IMR-90 (cell line): ENCODE results near the gene MYO3B. TPM values are rescaled to one million over a fixed set of nuclear protein-coding genes. Genes with fewer than 3 reads are reported as not detected.

Experiments
- ATAC-seq: fragments of 200-7000 bp; cut with Tn5 transposase; 2 replicates; pipeline ENCODE4 v1.9.1; 2020; ENCODE audit warnings: low read depth, mild to moderate bottlenecking, moderate library complexity
- BruUV-seq: library from RNA; stranded (reverse); fragments of 400-500 nt; replicated peaks from 2 replicates; lab custom pipeline; 2021; lab: Mats Ljungman, UMichigan
- CTCF ChIA-PET: fragments of 300-600 bp; formaldehyde crosslinking; extraction: SDS; loops from one replicate; lab custom pipeline; 2021; ENCODE audit warnings: antibody characterized with exemption; lab: Yijun Ruan, JAX
- POLR2A ChIA-PET: fragments of 300-600 bp; sonication (Branson Sonifier 250); formaldehyde crosslinking; loops from one replicate; lab custom pipeline; 2022; ENCODE audit warnings: antibody characterized with exemption; ENCODE audit not compliant: unreplicated experiment; lab: Charles Lee
- DNase-seq: peaks from one replicate; pipeline ENCODE4 v3.0.0; 2013
- H2AFZ ChIP-seq: replicated peaks from 2 replicates; pipeline ENCODE3; 2013; ENCODE audit warnings: low read length, mild to moderate bottlenecking; ENCODE audit not compliant: poor library complexity
- H2AK5ac ChIP-seq: 2 replicates; pipeline ENCODE4 v1.6.1; 2013; ENCODE audit warnings: low read depth, low read length, inconsistent platforms
- H2AK9ac ChIP-seq: replicated peaks from 2 replicates; pipeline ENCODE3; 2013; ENCODE audit warnings: mild to moderate bottlenecking, low read depth, low read length, moderate library complexity; ENCODE audit not compliant: poor library complexity
- H2BK120ac ChIP-seq: 2 replicates; pipeline ENCODE4 v1.6.1; 2013; ENCODE audit warnings: low read depth, low read length, inconsistent platforms
- H2BK15ac ChIP-seq: 3 replicates; pipeline ENCODE4 v1.6.1; 2013; ENCODE audit warnings: low read depth, low read length, inconsistent platforms
- H2BK20ac ChIP-seq: 2 replicates; pipeline ENCODE4 v1.6.1; 2013; ENCODE audit warnings: low read depth, mild to moderate bottlenecking, inconsistent platforms, low read length, moderate library complexity
- H2BK5ac ChIP-seq: 2 replicates; pipeline ENCODE4 v1.6.1; 2013; ENCODE audit warnings: mild to moderate bottlenecking, low read depth, low read length, inconsistent platforms; ENCODE audit not compliant: poor library complexity, severe bottlenecking
- H3K14ac ChIP-seq: replicated peaks from 2 replicates; pipeline ENCODE4 v1.6.1; 2013; ENCODE audit warnings: low read depth, low read length, inconsistent platforms
- H3K18ac ChIP-seq: 2 replicates; pipeline ENCODE4 v1.6.1; 2013; ENCODE audit warnings: low read depth, low read length, control low read depth
- H3K23ac ChIP-seq: 2 replicates; pipeline ENCODE4 v1.6.1; 2013; ENCODE audit warnings: low read depth, low read length, inconsistent platforms
- H3K27ac ChIP-seq: 2 replicates; pipeline ENCODE4 v1.5.1; 2013; ENCODE audit warnings: mild to moderate bottlenecking, control low read depth, low read length; ENCODE audit not compliant: insufficient read depth
- H3K27me3 ChIP-seq: 2 replicates; pipeline ENCODE4 v1.6.1; 2013; ENCODE audit warnings: low read length; ENCODE audit not compliant: control insufficient read depth, insufficient read depth
- H3K36me3 ChIP-seq: 2 replicates; pipeline ENCODE4 v1.6.1; 2013; ENCODE audit warnings: low read length, mixed read lengths; ENCODE audit not compliant: control insufficient read depth, insufficient read depth
- H3K4ac ChIP-seq: 2 replicates; pipeline ENCODE4 v1.6.1; 2013; ENCODE audit warnings: low read depth, low read length, inconsistent platforms
- H3K4me1 ChIP-seq: 2 replicates; pipeline ENCODE4 v1.6.1; 2013; ENCODE audit warnings: low read length, mixed read lengths; ENCODE audit not compliant: control insufficient read depth, insufficient read depth
- H3K4me2 ChIP-seq: 2 replicates; pipeline ENCODE4 v1.6.1; 2013; ENCODE audit warnings: low read depth, mild to moderate bottlenecking, control low read depth, low read length, moderate library complexity
- H3K4me3 ChIP-seq: 2 replicates; pipeline ENCODE4 v1.5.1; 2013; ENCODE audit warnings: low read depth, mild to moderate bottlenecking, control low read depth, low read length, moderate library complexity; ENCODE audit not compliant: insufficient read depth
- H3K56ac ChIP-seq: 2 replicates; pipeline ENCODE4 v1.6.1; 2013; ENCODE audit warnings: low read length, inconsistent platforms; ENCODE audit not compliant: insufficient read depth; ENCODE audit errors: extremely low read depth
- H3K79me1 ChIP-seq, 2 experiments: 2 replicates each; pipeline ENCODE4 v1.6.1; 2013; ENCODE audit warnings: low read length in 2 of 2, inconsistent platforms in 1 of 2, low read depth in 1 of 2
- H3K9ac ChIP-seq: 2 replicates; pipeline ENCODE4 v1.6.1; 2013; ENCODE audit warnings: low read depth, low read length, control low read depth
- H3K9me1 ChIP-seq: 2 replicates; pipeline ENCODE4 v1.6.1; 2013; ENCODE audit warnings: low read length, inconsistent platforms; ENCODE audit not compliant: insufficient read depth
- H3K9me3 ChIP-seq: 2 replicates; pipeline ENCODE4 v1.6.1; 2013; ENCODE audit warnings: low read length; ENCODE audit not compliant: control insufficient read depth, insufficient read depth
- H4K20me1 ChIP-seq: 2 replicates; pipeline ENCODE4 v1.6.1; 2013; ENCODE audit warnings: low read length, inconsistent platforms; ENCODE audit not compliant: insufficient read depth
- H4K5ac ChIP-seq: 2 replicates; pipeline ENCODE4 v1.6.1; 2013; ENCODE audit warnings: mild to moderate bottlenecking, low read depth, low read length, control low read depth
- H4K8ac ChIP-seq, 2 experiments: 2 replicates each; pipeline ENCODE4 v1.6.1; 2013; ENCODE audit warnings: low read depth in 2 of 2, low read length in 2 of 2, control low read depth in 1 of 2, inconsistent platforms in 1 of 2
- H4K91ac ChIP-seq: 2 replicates; pipeline ENCODE4 v1.6.1; 2013; ENCODE audit warnings: low read depth, low read length, inconsistent platforms; ENCODE audit not compliant: insufficient read depth
- BHLHE40 ChIP-seq: fragments of 150-350 bp; IDR thresholded peaks from 2 replicates; pipeline ENCODE4 v1.6.1; 2016; ENCODE audit warnings: mild to moderate bottlenecking, low read depth, low read length
- CEBPB ChIP-seq: IDR thresholded peaks from 2 replicates; pipeline ENCODE4 v1.6.1; 2012; ENCODE audit warnings: low read depth, low read length, improper control_type of control experiment
- CHD1 ChIP-seq: IDR thresholded peaks from 2 replicates; pipeline ENCODE4 v1.6.1; 2012; ENCODE audit warnings: low read depth, low read length, improper control_type of control experiment
- CTCF ChIP-seq: conservative IDR thresholded peaks from 2 replicates; pipeline ENCODE4 v1.5.1; 2012; ENCODE audit warnings: mild to moderate bottlenecking, low read depth, low read length, improper control_type of control experiment
- ELK1 ChIP-seq: fragments of 150-350 bp; IDR thresholded peaks from 2 replicates; pipeline ENCODE4 v1.6.1; 2016; ENCODE audit warnings: low read depth, mild to moderate bottlenecking, low read length, moderate library complexity, borderline replicate concordance
- FOS ChIP-seq: fragments of 150-350 bp; IDR thresholded peaks from 2 replicates; pipeline ENCODE4 v1.6.1; 2016; ENCODE audit warnings: low read depth, low read length
- MAFK ChIP-seq: IDR thresholded peaks from 2 replicates; pipeline ENCODE4 v1.6.1; 2012; ENCODE audit warnings: low read depth, low read length, improper control_type of control experiment
- MAZ ChIP-seq: IDR thresholded peaks from 2 replicates; pipeline ENCODE4 v1.6.1; 2012; ENCODE audit warnings: low read depth, mild to moderate bottlenecking, low read length, improper control_type of control experiment, moderate library complexity, borderline replicate concordance
- MXI1 ChIP-seq: IDR thresholded peaks from 2 replicates; pipeline ENCODE4 v1.6.1; 2012; ENCODE audit warnings: low read depth, mild to moderate bottlenecking, low read length, moderate library complexity, borderline replicate concordance
- NFE2L2 ChIP-seq: fragments of 150-350 bp; IDR thresholded peaks from 2 replicates; pipeline ENCODE4 v1.6.1; 2016; ENCODE audit warnings: low read depth, mild to moderate bottlenecking, low read length
- POLR2A ChIP-seq: IDR thresholded peaks from 2 replicates; pipeline ENCODE4 v1.6.1; 2012; ENCODE audit warnings: mild to moderate bottlenecking, low read depth, low read length
- RAD21 ChIP-seq: IDR thresholded peaks from 2 replicates; pipeline ENCODE4 v1.6.1; 2012; ENCODE audit warnings: low read length, improper control_type of control experiment
- RCOR1 ChIP-seq: IDR thresholded peaks from 2 replicates; pipeline ENCODE4 v1.6.1; 2012; ENCODE audit warnings: mild to moderate bottlenecking, low read length, improper control_type of control experiment; ENCODE audit not compliant: insufficient replicate concordance
- RFX5 ChIP-seq: IDR thresholded peaks from 2 replicates; pipeline ENCODE4 v1.8.0; 2012; ENCODE audit warnings: low read depth, mild to moderate bottlenecking, low read length, moderate library complexity
- SMC3 ChIP-seq: fragments of 150-350 bp; IDR thresholded peaks from 2 replicates; pipeline ENCODE4 v1.6.1; 2016; ENCODE audit warnings: low read depth, mild to moderate bottlenecking, antibody characterized with exemption, low read length, moderate library complexity
- USF2 ChIP-seq: fragments of 150-350 bp; IDR thresholded peaks from 2 replicates; pipeline ENCODE4 v1.6.1; 2017; ENCODE audit warnings: mild to moderate bottlenecking, antibody characterized with exemption, low read length, low read depth
- WGBS, 2 experiments: methylation state at CpG; one replicate each; pipeline versions ENCODE4 v1.1.5 to v1.1.7; 2013; ENCODE audit warnings: missing lambda C conversion rate in 2 of 2; ENCODE audit not compliant: insufficient read length in 1 of 2; ENCODE audit errors: extremely low coverage in 2 of 2; 5-methylcytosine and 5-hydroxymethylcytosine counted together
- dilution Hi-C: fragments of 300-500 bp; cut with HindIII; formaldehyde crosslinking; loops from one replicate; pipeline ENCODE4 v1.14.3; 2018; ENCODE audit warnings: low sequenced_read_pairs; ENCODE audit not compliant: unreplicated experiment
- in situ Hi-C: fragments of 300-500 bp; cut with MboI; formaldehyde crosslinking; loops from 3 replicates; pipeline ENCODE4 v1.14.3; 2019; ENCODE audit warnings: low sequenced_read_pairs, inconsistent platforms, mixed read lengths
- intact Hi-C: fragments of 100-400 bp; cut with micrococcal nuclease; formaldehyde crosslinking; loops from 2 replicates; pipeline ENCODE4 v1.10.0; 2022
- polyA plus RNA-seq, 3 experiments: library from polyadenylated mRNA; depleted of rRNA; stranded (reverse); fragments of >200 nt; gene quantifications; 2 replicates each; pipeline ENCODE4 v1.2.3, GENCODE V29; 2012; ENCODE audit warnings: low replicate concordance in 1 of 3
- total RNA-seq: library from RNA; depleted of rRNA; stranded (reverse); fragments of >200 nt; gene quantifications from 2 replicates; pipeline ENCODE4 v1.2.3, GENCODE V29; 2012

The MYO3B gene
- total and polyA plus RNA-seq, 2 of the 4 experiments (the other 2 are of a cell fraction) = 0.02 TPM; not detected in 1

- Histone ChIP-seq H3K36me3 (no peaks in the 10 kb centered on the region), H2AFZ (no peak overlapping the region), H3K79me1 (no peaks in the 10 kb centered on the region), H3K4ac (no peak overlapping the region), H3K18ac (no peak overlapping the region), H3K27ac (no peak overlapping the region), H2BK20ac (no peak overlapping the region), H3K27me3 (no peaks in the 10 kb centered on the region), H2BK15ac (no peak overlapping the region), H3K4me1 (no peaks in the 10 kb centered on the region), H2AK9ac (no peak overlapping the region), H2AK5ac (no peak overlapping the region), H4K20me1 (no peaks in the 10 kb centered on the region), H3K56ac (no peak overlapping the region), H3K9me3 (no peaks in the 10 kb centered on the region), H4K91ac (no peak overlapping the region), H3K23ac (no peak overlapping the region), H2BK5ac (no peak overlapping the region), H3K9ac (no peak overlapping the region), H4K8ac (no peak overlapping the region), H3K4me3 (no peak overlapping the region), H4K5ac (no peak overlapping the region), H3K9me1 (no peaks in the 10 kb centered on the region; the same call in 1 of the 2 replicates), H3K4me2 (no peak overlapping the region), H2BK120ac (no peak overlapping the region), H3K14ac (no peak overlapping the region)
- dilution Hi-C loops (no loop called here), in situ Hi-C loops (no loop called here), intact Hi-C loops (no loop called here)
- DNase-seq = no peak
- WGBS, 2 experiments = no CpG with 5 or more reads among the region's 3 CpGs
- ChIA-PET POLR2A (no interaction called here), CTCF (no interaction called here)
- TF ChIP-seq NFE2L2 (no peak), RFX5 (no peak), BHLHE40 (no peak), USF2 (no peak), MAFK (no peak), MXI1 (no peak), FOS (no peak), MAZ (no peak), CHD1 (no peak), POLR2A (no peak), CTCF (no peak), RAD21 (no peak), CEBPB (no peak), SMC3 (no peak), ELK1 (no peak), RCOR1 (no peak)
- BruUV-seq = no TSS peak
- ATAC-seq = no peak
Observed at GRCh38 chr2:170206805-170207407, 29.0 kb downstream of the MYO3B start.
